ENCODE results near the gene SBK2. TPM values are rescaled to one million over a fixed set of nuclear protein-coding genes. Genes with fewer than 3 reads are reported as not detected.

The SBK2 gene
- total and polyA plus RNA-seq, 2 donors (not counting 1 experiment from before 2014, with no cell fraction given): not detected

DNA sequence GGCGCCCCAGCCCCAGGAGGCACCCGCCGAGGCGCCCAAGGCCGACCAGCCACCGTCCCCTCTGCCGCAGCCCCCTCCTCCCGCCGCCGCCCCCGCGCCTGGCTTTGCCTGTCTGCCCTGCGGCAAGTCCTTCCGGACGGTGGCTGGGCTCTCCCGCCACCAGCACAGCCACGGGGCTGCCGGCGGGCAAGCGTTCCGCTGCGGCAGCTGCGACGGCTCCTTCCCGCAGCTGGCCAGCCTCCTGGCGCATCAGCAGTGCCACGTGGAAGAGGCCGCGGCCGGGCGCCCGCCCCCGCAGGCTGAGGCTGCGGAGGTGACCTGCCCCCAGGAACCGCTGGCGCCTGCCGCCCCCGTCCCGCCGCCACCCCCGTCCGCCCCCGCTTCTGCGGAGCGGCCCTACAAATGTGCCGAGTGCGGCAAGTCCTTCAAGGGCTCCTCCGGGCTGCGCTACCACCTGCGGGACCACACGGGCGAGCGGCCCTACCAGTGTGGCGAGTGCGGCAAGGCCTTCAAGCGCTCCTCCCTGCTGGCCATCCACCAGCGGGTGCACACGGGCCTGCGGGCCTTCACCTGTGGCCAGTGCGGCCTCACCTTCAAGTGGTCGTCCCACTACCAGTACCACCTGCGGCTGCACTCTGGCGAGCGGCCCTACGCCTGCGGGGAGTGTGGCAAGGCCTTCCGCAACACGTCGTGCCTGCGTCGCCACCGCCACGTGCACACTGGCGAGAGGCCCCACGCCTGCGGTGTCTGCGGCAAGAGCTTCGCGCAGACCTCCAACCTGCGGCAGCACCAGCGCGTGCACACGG lies 54.6 kb downstream of the SBK2 start:
- Histone ChIP-seq H3K27me3 (ENCODE audit: control insufficient read depth, insufficient read depth, low read length) (no peaks in the 10 kb centered on the region), H3K4me1 (ENCODE audit: control insufficient read depth, extremely low read depth, insufficient read depth, low read length) (peaks cover 22% of the 10 kb centered on the region), H3K9ac (ENCODE audit: insufficient read depth, low read length) (no peak overlapping the region), H3K27ac (ENCODE audit: insufficient read depth, low read length) (no peak overlapping the region), H4K20me1 (ENCODE audit: control insufficient read depth, extremely low read depth, insufficient read depth, low read length) (no peaks in the 10 kb centered on the region), H3K9me3 (ENCODE audit: control insufficient read depth, insufficient read depth, low read depth, low read length) (no peaks in the 10 kb centered on the region), H3K79me2 (ENCODE audit: control insufficient read depth, insufficient read depth, low read length) (peaks cover 28% of the 10 kb centered on the region), H3K4me2 (ENCODE audit: extremely low read depth, insufficient read depth, low read length) (no peak overlapping the region), H3K36me3 (ENCODE audit: control insufficient read depth, insufficient read depth, low read length) (peaks cover 13% of the 10 kb centered on the region), H3K4me3 (replicated peaks in 1 of 4; ENCODE audit: control extremely low read depth in 1 of 4, insufficient read depth in 1 of 4, low read depth in 3 of 4, low read length in 4 of 4) (no peak overlapping the region), H2AFZ (ENCODE audit: low read length) (no peak overlapping the region)
- no peak for TF ChIP-seq EZH2 (IDR thresholded peaks at IDR 0.05; ENCODE audit: low read length, missing control alignments)
- TF ChIP-seq, protein P1, sequence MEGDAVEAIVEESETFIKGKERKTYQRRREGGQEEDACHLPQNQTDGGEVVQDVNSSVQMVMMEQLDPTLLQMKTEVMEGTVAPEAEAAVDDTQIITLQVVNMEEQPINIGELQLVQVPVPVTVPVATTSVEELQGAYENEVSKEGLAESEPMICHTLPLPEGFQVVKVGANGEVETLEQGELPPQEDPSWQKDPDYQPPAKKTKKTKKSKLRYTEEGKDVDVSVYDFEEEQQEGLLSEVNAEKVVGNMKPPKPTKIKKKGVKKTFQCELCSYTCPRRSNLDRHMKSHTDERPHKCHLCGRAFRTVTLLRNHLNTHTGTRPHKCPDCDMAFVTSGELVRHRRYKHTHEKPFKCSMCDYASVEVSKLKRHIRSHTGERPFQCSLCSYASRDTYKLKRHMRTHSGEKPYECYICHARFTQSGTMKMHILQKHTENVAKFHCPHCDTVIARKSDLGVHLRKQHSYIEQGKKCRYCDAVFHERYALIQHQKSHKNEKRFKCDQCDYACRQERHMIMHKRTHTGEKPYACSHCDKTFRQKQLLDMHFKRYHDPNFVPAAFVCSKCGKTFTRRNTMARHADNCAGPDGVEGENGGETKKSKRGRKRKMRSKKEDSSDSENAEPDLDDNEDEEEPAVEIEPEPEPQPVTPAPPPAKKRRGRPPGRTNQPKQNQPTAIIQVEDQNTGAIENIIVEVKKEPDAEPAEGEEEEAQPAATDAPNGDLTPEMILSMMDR (conservative IDR thresholded peaks at IDR 0.05 in 1 of 2, IDR thresholded peaks at IDR 0.05 in 1 of 2; ENCODE audit: low read depth in 1 of 2, low read length in 2 of 2): no peak
- DNase-seq (ENCODE audit: low read depth in 2 of 2): no peak

DNA sequence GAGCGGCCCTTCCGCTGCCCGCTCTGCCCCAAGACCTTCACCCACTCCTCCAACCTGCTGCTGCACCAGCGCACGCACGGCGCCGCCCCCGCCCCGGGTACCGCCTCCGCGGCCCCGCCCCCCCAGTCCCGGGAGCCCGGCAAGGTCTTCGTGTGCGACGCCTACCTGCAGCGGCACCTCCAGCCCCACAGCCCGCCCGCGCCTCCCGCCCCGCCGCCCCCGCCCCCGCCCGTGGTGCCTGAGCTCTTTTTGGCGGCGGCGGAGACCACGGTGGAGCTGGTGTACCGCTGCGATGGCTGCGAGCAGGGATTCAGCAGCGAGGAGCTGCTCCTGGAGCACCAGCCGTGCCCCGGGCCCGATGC lies 55.2 kb downstream of the SBK2 start:
- no peak overlapping the region for H3K27ac ChIP-seq (ENCODE audit: insufficient read depth, low read length)
- H3K4me2 ChIP-seq (ENCODE audit: extremely low read depth, insufficient read depth, low read length): no peak overlapping the region
- TF ChIP-seq EZH2 (IDR thresholded peaks at IDR 0.05; ENCODE audit: low read length, missing control alignments): no peak
- TF ChIP-seq, protein P1 (conservative IDR thresholded peaks at IDR 0.05 in 1 of 2, IDR thresholded peaks at IDR 0.05 in 1 of 2; ENCODE audit: low read depth in 1 of 2, low read length in 2 of 2): no peak
- peaks cover 13% of the 10 kb centered on the region for H3K36me3 ChIP-seq (ENCODE audit: control insufficient read depth, insufficient read depth, low read length)
- no peaks in the 10 kb centered on the region for H4K20me1 ChIP-seq (ENCODE audit: control insufficient read depth, extremely low read depth, insufficient read depth, low read length)
- no peak for DNase-seq (ENCODE audit: low read depth in 2 of 2)
- H2AFZ ChIP-seq (ENCODE audit: low read length): no peak overlapping the region
- no peak overlapping the region for H3K9ac ChIP-seq (ENCODE audit: insufficient read depth, low read length)
- H3K79me2 ChIP-seq (ENCODE audit: control insufficient read depth, insufficient read depth, low read length): peaks cover 28% of the 10 kb centered on the region
- H3K9me3 ChIP-seq (ENCODE audit: control insufficient read depth, insufficient read depth, low read depth, low read length): no peaks in the 10 kb centered on the region
- peaks cover 16% of the 10 kb centered on the region for H3K4me1 ChIP-seq (ENCODE audit: control insufficient read depth, extremely low read depth, insufficient read depth, low read length)
- no peaks in the 10 kb centered on the region for H3K27me3 ChIP-seq (ENCODE audit: control insufficient read depth, insufficient read depth, low read length)
- no peak overlapping the region for H3K4me3 ChIP-seq (replicated peaks in 1 of 4; ENCODE audit: control extremely low read depth in 1 of 4, insufficient read depth in 1 of 4, low read depth in 3 of 4, low read length in 4 of 4)

DNA sequence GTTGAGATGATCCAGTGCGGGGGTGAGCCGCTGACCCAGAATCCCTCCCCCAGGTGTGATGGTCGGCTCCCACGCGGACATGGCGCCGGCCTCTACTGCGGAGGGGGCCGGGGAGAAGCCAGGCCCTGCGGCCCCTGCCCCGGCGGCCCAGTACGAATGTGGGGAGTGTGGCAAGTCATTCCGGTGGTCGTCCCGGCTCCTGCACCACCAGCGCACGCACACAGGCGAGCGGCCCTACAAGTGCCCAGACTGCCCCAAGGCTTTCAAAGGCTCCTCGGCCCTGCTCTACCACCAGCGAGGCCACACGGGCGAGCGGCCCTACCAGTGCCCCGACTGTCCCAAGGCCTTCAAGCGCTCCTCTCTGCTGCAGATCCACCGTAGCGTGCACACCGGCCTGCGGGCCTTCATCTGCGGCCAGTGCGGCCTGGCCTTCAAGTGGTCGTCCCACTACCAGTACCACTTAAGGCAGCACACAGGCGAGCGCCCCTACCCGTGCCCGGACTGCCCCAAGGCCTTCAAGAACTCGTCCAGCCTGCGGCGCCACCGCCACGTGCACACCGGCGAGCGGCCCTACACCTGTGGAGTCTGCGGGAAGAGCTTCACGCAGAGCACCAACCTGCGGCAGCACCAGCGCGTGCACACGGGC lies 55.7 kb downstream of the SBK2 start:
- TF ChIP-seq, protein P1 (conservative IDR thresholded peaks at IDR 0.05 in 1 of 2, IDR thresholded peaks at IDR 0.05 in 1 of 2; ENCODE audit: low read depth in 1 of 2, low read length in 2 of 2): no peak
- H3K4me2 ChIP-seq (ENCODE audit: extremely low read depth, insufficient read depth, low read length): no peak overlapping the region
- H3K27ac ChIP-seq (ENCODE audit: insufficient read depth, low read length): no peak overlapping the region
- H3K4me3 ChIP-seq (replicated peaks in 1 of 4; ENCODE audit: control extremely low read depth in 1 of 4, insufficient read depth in 1 of 4, low read depth in 3 of 4, low read length in 4 of 4): no peak overlapping the region
- H3K9ac ChIP-seq (ENCODE audit: insufficient read depth, low read length): no peak overlapping the region
- DNase-seq (ENCODE audit: low read depth in 2 of 2): no peak
- H2AFZ ChIP-seq (ENCODE audit: low read length): no peak overlapping the region
- H3K36me3 ChIP-seq (ENCODE audit: control insufficient read depth, insufficient read depth, low read length): peaks cover 13% of the 10 kb centered on the region
- H3K79me2 ChIP-seq (ENCODE audit: control insufficient read depth, insufficient read depth, low read length): peaks cover 28% of the 10 kb centered on the region
- no peaks in the 10 kb centered on the region for H4K20me1 ChIP-seq (ENCODE audit: control insufficient read depth, extremely low read depth, insufficient read depth, low read length)
- no peaks in the 10 kb centered on the region for H3K9me3 ChIP-seq (ENCODE audit: control insufficient read depth, insufficient read depth, low read depth, low read length)
- peaks cover 16% of the 10 kb centered on the region for H3K4me1 ChIP-seq (ENCODE audit: control insufficient read depth, extremely low read depth, insufficient read depth, low read length)
- no peaks in the 10 kb centered on the region for H3K27me3 ChIP-seq (ENCODE audit: control insufficient read depth, insufficient read depth, low read length)
